Subcutaneous abdominal adipose tissue (tissue), 5 donors: ENCODE measurements around the gene ERC2.

ENCODE experiments used
- H3K27ac ChIP-seq: one replicate; pipeline ENCODE4 v1.7.0; 2013; ENCODE audit warnings: low read depth, mild to moderate bottlenecking, inconsistent platforms, low read length, moderate library complexity
- H3K27me3 ChIP-seq, 5 donors: one replicate each; pipeline ENCODE4 v1.7.0; 2013; ENCODE audit warnings: low read length in 5 of 5, inconsistent platforms in 1 of 5; ENCODE audit not compliant: control insufficient read depth in 5 of 5, insufficient read depth in 4 of 5
- H3K36me3 ChIP-seq, 5 donors: one replicate each; pipeline ENCODE4 v1.7.0; 2013; ENCODE audit warnings: low read length in 5 of 5; ENCODE audit not compliant: control insufficient read depth in 5 of 5, insufficient read depth in 5 of 5
- H3K4me1 ChIP-seq, 5 donors: one replicate each; pipeline ENCODE4 v1.7.0; 2013; ENCODE audit warnings: low read length in 5 of 5, mild to moderate bottlenecking in 3 of 5, moderate library complexity in 1 of 5; ENCODE audit not compliant: control insufficient read depth in 5 of 5, insufficient read depth in 5 of 5
- H3K4me3 ChIP-seq, 5 donors: one replicate each; pipeline ENCODE4 v1.7.0; 2013; ENCODE audit warnings: low read length in 5 of 5, low read depth in 1 of 5
- H3K9ac ChIP-seq, 5 donors: one replicate each; pipeline ENCODE4 v1.7.0; 2013; ENCODE audit warnings: low read length in 5 of 5, mild to moderate bottlenecking in 4 of 5, moderate library complexity in 3 of 5
- H3K9me3 ChIP-seq, 5 donors: one replicate each; pipeline ENCODE4 v1.7.0; 2013; ENCODE audit warnings: low read length in 5 of 5; ENCODE audit not compliant: control insufficient read depth in 5 of 5
- donor health status: healthy.
- donor health status: healthy.
- donor health status: healthy.
- donor health status: healthy.
- donor health status: healthy.

The ERC2 gene

GRCh38 chr3:56452085-56452484, 16.2 kb downstream of the ERC2 start:
- no peak overlapping the region for H3K9ac ChIP-seq
- peaks cover 0 to 6% (median 2%) of the 10 kb centered on the region in 5 donors for H3K27me3 ChIP-seq
- H3K4me1 ChIP-seq, result no peaks in the 10 kb centered on the region
- H3K4me3 ChIP-seq, result no peak overlapping the region
- H3K9me3 ChIP-seq, result no peaks in the 10 kb centered on the region
- H3K36me3 ChIP-seq, result no peaks in the 10 kb centered on the region
- no peak overlapping the region for H3K27ac ChIP-seq

- Histone ChIP-seq H3K36me3 (no peaks in the 10 kb centered on the region), H3K9ac (no peak overlapping the region), H3K27ac (no peak overlapping the region), H3K27me3 (peaks cover 0 to 5% (median 0%) of the 10 kb centered on the region in 5 donors), H3K9me3 (no peaks in the 10 kb centered on the region), H3K4me3 (no peak overlapping the region), H3K4me1 (no peaks in the 10 kb centered on the region)
Measured at GRCh38 chr3:56443372-56443771, 24.9 kb downstream of the ERC2 start.

- no peaks in the 10 kb centered on the region for H3K36me3 ChIP-seq
Measured at GRCh38 chr3:56428667-56429066, 39.6 kb downstream of the ERC2 start.

GRCh38 chr3:56424885-56425284, 43.4 kb downstream of the ERC2 start:
- no peak overlapping the region for H3K9ac ChIP-seq
- H3K27me3 ChIP-seq, result no peaks in the 10 kb centered on the region
- no peaks in the 10 kb centered on the region for H3K36me3 ChIP-seq
- H3K9me3 ChIP-seq, result no peaks in the 10 kb centered on the region
- no peak overlapping the region for H3K27ac ChIP-seq
- H3K4me1 ChIP-seq, result peaks cover 0 to 5% (median 0%) of the 10 kb centered on the region in 5 donors
- no peak overlapping the region for H3K4me3 ChIP-seq

More at GRCh38 chr3:56428667-56429066, 39.6 kb downstream of the ERC2 start:
- H3K4me1 ChIP-seq, result no peaks in the 10 kb centered on the region
- H3K27me3 ChIP-seq, result no peaks in the 10 kb centered on the region
- no peak overlapping the region for H3K9ac ChIP-seq
- peaks cover 0 to 6% (median 3%) of the 10 kb centered on the region in 5 donors for H3K9me3 ChIP-seq
- H3K4me3 ChIP-seq, result no peak overlapping the region
- no peak overlapping the region for H3K27ac ChIP-seq

- Histone ChIP-seq H3K36me3 (no peaks in the 10 kb centered on the region), H3K9ac (no peak overlapping the region), H3K4me3 (no peak overlapping the region), H3K27me3 (no peaks in the 10 kb centered on the region), H3K27ac (no peak overlapping the region), H3K9me3 (no peaks in the 10 kb centered on the region), H3K4me1 (peaks cover 0 to 5% (median 0%) of the 10 kb centered on the region in 5 donors)
Measured at GRCh38 chr3:56424336-56424735, 43.9 kb downstream of the ERC2 start.

GRCh38 chr3:56423661-56424099, 44.6 kb downstream of the ERC2 start:
- H3K27me3 ChIP-seq, result no peaks in the 10 kb centered on the region
- no peaks in the 10 kb centered on the region for H3K9me3 ChIP-seq
- no peak overlapping the region for H3K9ac ChIP-seq
- H3K36me3 ChIP-seq, result no peaks in the 10 kb centered on the region
- no peak overlapping the region for H3K27ac ChIP-seq
- peaks cover 0 to 5% (median 0%) of the 10 kb centered on the region in 5 donors for H3K4me1 ChIP-seq
- peak overlapping the region in 1 of 5 donors; percentile 13 for H3K4me3 ChIP-seq

GRCh38 chr3:56422316-56422715, 46.0 kb downstream of the ERC2 start:
- H3K36me3 ChIP-seq, result no peaks in the 10 kb centered on the region
- H3K4me3 ChIP-seq, result no peak overlapping the region
- H3K27ac ChIP-seq, result no peak overlapping the region

GRCh38 chr3:56421205-56421604, 47.1 kb downstream of the ERC2 start:
- H3K27me3 ChIP-seq, result no peaks in the 10 kb centered on the region
- H3K36me3 ChIP-seq, result no peaks in the 10 kb centered on the region
- no peaks in the 10 kb centered on the region for H3K9me3 ChIP-seq
- no peak overlapping the region for H3K9ac ChIP-seq
- H3K4me3 ChIP-seq, result no peak overlapping the region
- H3K27ac ChIP-seq, result no peak overlapping the region
- peaks cover 0 to 5% (median 0%) of the 10 kb centered on the region in 5 donors for H3K4me1 ChIP-seq

More at GRCh38 chr3:56422316-56422715, 46.0 kb downstream of the ERC2 start:
- H3K9ac ChIP-seq, result no peak overlapping the region
- no peaks in the 10 kb centered on the region for H3K9me3 ChIP-seq
- no peaks in the 10 kb centered on the region for H3K27me3 ChIP-seq
- H3K4me1 ChIP-seq, result peaks cover 0 to 5% (median 0%) of the 10 kb centered on the region in 5 donors

- Histone ChIP-seq H3K9me3 (no peaks in the 10 kb centered on the region), H3K27ac (no peak overlapping the region), H3K9ac (no peak overlapping the region), H3K4me1 (no peaks in the 10 kb centered on the region), H3K4me3 (no peak overlapping the region), H3K27me3 (peaks cover 0 to 4% (median 0%) of the 10 kb centered on the region in 5 donors), H3K36me3 (no peaks in the 10 kb centered on the region)
Measured at GRCh38 chr3:56415652-56416051, 52.6 kb downstream of the ERC2 start.

- Histone ChIP-seq H3K27ac (no peak overlapping the region), H3K4me1 (no peaks in the 10 kb centered on the region), H3K9ac (no peak overlapping the region), H3K36me3 (no peaks in the 10 kb centered on the region), H3K27me3 (peaks cover 0 to 4% (median 0%) of the 10 kb centered on the region in 5 donors), H3K9me3 (no peaks in the 10 kb centered on the region), H3K4me3 (no peak overlapping the region)
Measured at GRCh38 chr3:56413911-56414310, 54.4 kb downstream of the ERC2 start.
